Uterus (tissue), 2 donors: ENCODE data around the gene WDR33.

Source experiments
- POLR2A ChIP-seq, 2 donors: fragments of 450-650 bp; IDR thresholded peaks; one replicate each; pipeline ENCODE4 v1.6.1; 2016; ENCODE audit warnings: antibody characterized with exemption in 2 of 2, mild to moderate bottlenecking in 1 of 2, moderate library complexity in 1 of 2
- TF ChIP-seq, protein P1 (sequence below), 4 experiments: fragments of 200-600 bp in 2 of 4; fragments of 450-650 bp in 2 of 4; sonication (generic) in 2 of 4; IDR thresholded peaks; one replicate each; pipeline ENCODE4 v1.5.1; 2016 to 2019; ENCODE audit warnings: antibody characterized with exemption in 4 of 4, mild to moderate bottlenecking in 2 of 4, moderate library complexity in 1 of 4

- TF ChIP-seq, protein P1, sequence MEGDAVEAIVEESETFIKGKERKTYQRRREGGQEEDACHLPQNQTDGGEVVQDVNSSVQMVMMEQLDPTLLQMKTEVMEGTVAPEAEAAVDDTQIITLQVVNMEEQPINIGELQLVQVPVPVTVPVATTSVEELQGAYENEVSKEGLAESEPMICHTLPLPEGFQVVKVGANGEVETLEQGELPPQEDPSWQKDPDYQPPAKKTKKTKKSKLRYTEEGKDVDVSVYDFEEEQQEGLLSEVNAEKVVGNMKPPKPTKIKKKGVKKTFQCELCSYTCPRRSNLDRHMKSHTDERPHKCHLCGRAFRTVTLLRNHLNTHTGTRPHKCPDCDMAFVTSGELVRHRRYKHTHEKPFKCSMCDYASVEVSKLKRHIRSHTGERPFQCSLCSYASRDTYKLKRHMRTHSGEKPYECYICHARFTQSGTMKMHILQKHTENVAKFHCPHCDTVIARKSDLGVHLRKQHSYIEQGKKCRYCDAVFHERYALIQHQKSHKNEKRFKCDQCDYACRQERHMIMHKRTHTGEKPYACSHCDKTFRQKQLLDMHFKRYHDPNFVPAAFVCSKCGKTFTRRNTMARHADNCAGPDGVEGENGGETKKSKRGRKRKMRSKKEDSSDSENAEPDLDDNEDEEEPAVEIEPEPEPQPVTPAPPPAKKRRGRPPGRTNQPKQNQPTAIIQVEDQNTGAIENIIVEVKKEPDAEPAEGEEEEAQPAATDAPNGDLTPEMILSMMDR (IDR thresholded peaks at IDR 0.05): no peak
- no peak for TF ChIP-seq POLR2A (IDR thresholded peaks at IDR 0.05)
Measured at GRCh38 chr2:127857265-127857808, 46.4 kb upstream of the WDR33 start.
